ENCODE measurements around the gene IKZF2. TPM values are rescaled to one million over a fixed set of nuclear protein-coding genes. Genes with fewer than 3 reads are reported as not detected.

IKZF2 gene
- total and polyA plus RNA-seq, 7 donors = 0.29 to 11.6 (median 3.2) TPM

GRCh38 chr2:213152888-213153287 lies 1.5 kb upstream of the IKZF2 start:
- Histone ChIP-seq H3K27ac (peak overlapping the region; percentile 96), H3K4me3 (peak overlapping the region; percentile 89), H3K36me3 (ENCODE audit: insufficient read depth in 1 of 2, low read depth in 1 of 2) (no peaks in the 10 kb centered on the region), H3K9me3 (no peaks in the 10 kb centered on the region), H3K27me3 (ENCODE audit: insufficient read depth in 3 of 3, low read length in 2 of 3) (no peaks in the 10 kb centered on the region), H3K4me1 (peaks cover 22% of the 10 kb centered on the region)
- ATAC-seq (no peak), DNase-seq (no peak)
- no peak for TF ChIP-seq CTCF (IDR thresholded peaks at IDR 0.05)
- intact Hi-C loops (cut with DNase I) = loop anchor here (2.0 to 10.0 kb wide), 6 partner anchors 51 to 466 kb away; no protein-coding TSS in a partner anchor
- WGBS, 3 donors = 36 to 53% (median 40%) methylated on average over 6 of the region's 6 CpGs

GRCh38 chr2:213152065-213152794 lies 818 bp upstream of the IKZF2 start:
- Histone ChIP-seq H3K4me3 (peak overlapping the region; percentile 89), H3K27me3 (ENCODE audit: insufficient read depth in 3 of 3, low read length in 2 of 3) (no peaks in the 10 kb centered on the region), H3K4me1 (peaks cover 26% of the 10 kb centered on the region), H3K36me3 (ENCODE audit: insufficient read depth in 1 of 2, low read depth in 1 of 2) (peaks cover 0 to 3% of the 10 kb centered on the region in 2 donors), H3K27ac (peak overlapping the region; percentile 96), H3K9me3 (no peaks in the 10 kb centered on the region)
- ATAC-seq (peak; percentile 82 to 84 (median 82)), DNase-seq (peak; percentile 64 to 87)
- 1% methylated on average over 39 of the region's 39 CpGs for WGBS, 3 donors
- intact Hi-C loops (cut with DNase I) = loop anchor here (2.0 to 10.0 kb wide), 6 partner anchors 50 to 465 kb away; no protein-coding TSS in a partner anchor
- TF ChIP-seq CTCF (IDR thresholded peaks at IDR 0.05) = peak; percentile 36

GRCh38 chr2:213150315-213151097 lies 906 bp downstream of the IKZF2 start:
- 2 to 6% (median 3%) methylated on average over 7 to 9 of the region's 10 CpGs for WGBS, 3 donors
- intact Hi-C loops (cut with DNase I) = loop anchor here in 1 of 2 donors (5.0 to 10.0 kb wide), 3 partner anchors 48 to 146 kb away; no protein-coding TSS in a partner anchor
- no peak for ATAC-seq

GRCh38 chr2:213149949-213150314 lies 1.5 kb downstream of the IKZF2 start:
- Histone ChIP-seq H3K4me1 (peaks cover 42% of the 10 kb centered on the region), H3K4me3 (peak overlapping the region; percentile 89), H3K27ac (peak overlapping the region; percentile 96), H3K36me3 (ENCODE audit: insufficient read depth in 1 of 2, low read depth in 1 of 2) (peaks cover 0 to 4% of the 10 kb centered on the region in 2 donors), H3K9me3 (no peaks in the 10 kb centered on the region), H3K27me3 (ENCODE audit: insufficient read depth in 3 of 3, low read length in 2 of 3) (no peaks in the 10 kb centered on the region)
- no peak for TF ChIP-seq CTCF (IDR thresholded peaks at IDR 0.05)
- WGBS, 3 donors = 1 to 3% (median 1%) methylated on average over 7 of the region's 7 CpGs
- ATAC-seq = no peak
- intact Hi-C loops (cut with DNase I) = loop anchor here (5.0 to 10.0 kb wide), 3 partner anchors 48 to 145 kb away; no protein-coding TSS in a partner anchor
- no peak for DNase-seq

More at GRCh38 chr2:213150315-213151097, 906 bp downstream of the IKZF2 start:
- Histone ChIP-seq H3K27ac (peak overlapping the region; percentile 96), H3K9me3 (no peaks in the 10 kb centered on the region), H3K4me3 (peak overlapping the region; percentile 89), H3K36me3 (ENCODE audit: insufficient read depth in 1 of 2, low read depth in 1 of 2) (peaks cover 0 to 4% of the 10 kb centered on the region in 2 donors), H3K27me3 (ENCODE audit: insufficient read depth in 3 of 3, low read length in 2 of 3) (no peaks in the 10 kb centered on the region), H3K4me1 (peaks cover 36% of the 10 kb centered on the region)
- TF ChIP-seq CTCF (IDR thresholded peaks at IDR 0.05) = no peak
- DNase-seq = peak in 1 of 2 donors; percentile 35

Data from psoas muscle (tissue), 8 donors.